GM19025 (cell line): ENCODE data around the gene SLCO3A1.

Experiments used
- ATAC-seq: cut with Tn5 transposase; IDR thresholded peaks from one replicate; pipeline ENCODE4 v1.9.1; 2021; ENCODE audit warnings: mild to moderate bottlenecking, low read depth, moderate library complexity; ENCODE audit not compliant: unreplicated experiment

Gene SLCO3A1

GRCh38 chr15:92021792-92022191 lies 168.3 kb downstream of the SLCO3A1 start:
- no peak for ATAC-seq

GRCh38 chr15:92023965-92024364 lies 170.5 kb downstream of the SLCO3A1 start:
- no peak for ATAC-seq

- no peak for ATAC-seq
Measured at GRCh38 chr15:92025706-92026270, 172.3 kb downstream of the SLCO3A1 start.

GRCh38 chr15:92028389-92028724 lies 174.8 kb downstream of the SLCO3A1 start:
- ATAC-seq, result no peak

GRCh38 chr15:92029767-92030166 lies 176.3 kb downstream of the SLCO3A1 start:
- ATAC-seq, result no peak

GRCh38 chr15:92033314-92033713 lies 179.8 kb downstream of the SLCO3A1 start:
- ATAC-seq, result no peak

- ATAC-seq, result no peak
Measured at GRCh38 chr15:92033723-92034122, 180.2 kb downstream of the SLCO3A1 start.

GRCh38 chr15:92034227-92034626 lies 180.7 kb downstream of the SLCO3A1 start:
- ATAC-seq, result no peak

- no peak for ATAC-seq
Measured at GRCh38 chr15:92035551-92035950, 182.0 kb downstream of the SLCO3A1 start.

GRCh38 chr15:92035961-92036360 lies 182.5 kb downstream of the SLCO3A1 start:
- no peak for ATAC-seq

- no peak for ATAC-seq
Measured at GRCh38 chr15:92037491-92037890, 184.0 kb downstream of the SLCO3A1 start.

- ATAC-seq, result no peak
Measured at GRCh38 chr15:92040350-92040749, 186.8 kb downstream of the SLCO3A1 start.

- no peak for ATAC-seq
Measured at GRCh38 chr15:92041371-92041770, 187.9 kb downstream of the SLCO3A1 start.

- ATAC-seq, result no peak
Measured at GRCh38 chr15:92043283-92043682, 189.8 kb downstream of the SLCO3A1 start.

GRCh38 chr15:92044203-92044909 lies 190.8 kb downstream of the SLCO3A1 start:
- ATAC-seq, result no peak

GRCh38 chr15:92047900-92048299 lies 194.4 kb downstream of the SLCO3A1 start:
- ATAC-seq, result no peak

- no peak for ATAC-seq
Measured at GRCh38 chr15:92048739-92049138, 195.2 kb downstream of the SLCO3A1 start.

- no peak for ATAC-seq
Measured at GRCh38 chr15:92049290-92049989, 195.9 kb downstream of the SLCO3A1 start.

GRCh38 chr15:92050220-92050898 lies 196.9 kb downstream of the SLCO3A1 start:
- ATAC-seq, result no peak

GRCh38 chr15:92051716-92052115 lies 198.2 kb downstream of the SLCO3A1 start:
- no peak for ATAC-seq

GRCh38 chr15:92053753-92054316 lies 200.3 kb downstream of the SLCO3A1 start:
- ATAC-seq, result no peak
